ENCODE results near the gene CASKIN2.

DNA sequence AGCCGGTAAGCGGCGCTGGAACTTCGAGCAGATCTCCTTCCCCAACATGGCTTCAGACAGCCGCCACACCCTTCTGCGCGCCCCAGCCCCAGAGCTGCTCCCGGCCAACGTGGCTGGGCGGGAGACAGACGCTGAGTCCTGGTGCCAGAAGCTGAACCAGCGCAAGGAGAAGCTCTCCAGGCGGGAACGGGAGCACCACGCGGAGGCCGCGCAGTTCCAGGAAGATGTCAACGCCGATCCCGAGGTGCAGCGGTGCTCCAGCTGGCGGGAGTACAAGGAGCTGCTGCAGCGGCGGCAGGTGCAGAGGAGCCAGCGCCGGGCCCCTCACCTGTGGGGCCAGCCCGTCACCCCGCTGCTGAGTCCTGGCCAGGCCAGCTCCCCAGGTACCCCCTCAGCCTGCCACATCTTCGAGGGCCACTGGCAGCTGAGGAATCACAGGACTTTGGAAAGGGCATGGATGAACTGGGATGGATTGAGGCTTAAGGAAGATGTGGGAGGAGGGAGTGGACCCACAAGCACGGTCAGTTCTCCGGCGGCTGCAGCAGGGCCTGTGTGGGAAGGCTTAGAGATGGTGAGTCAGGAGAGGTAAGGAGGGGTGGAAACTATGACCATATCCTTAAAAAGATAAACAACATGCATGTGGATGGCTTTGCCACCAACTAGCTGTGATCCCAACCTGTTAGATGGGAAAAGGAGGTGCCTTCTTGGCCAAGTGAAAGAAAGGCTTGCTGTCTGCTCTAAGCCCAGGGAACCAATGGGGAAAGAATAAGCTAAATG lies 6.8 kb upstream of the CASKIN2 start:
- TF ChIP-seq CTCF (IDR thresholded peaks at IDR 0.05; ENCODE audit: low read depth, low read length) (no peak), EZH2phosphoT487 (IDR thresholded peaks at IDR 0.05; ENCODE audit: low read depth) (no peak)

Data from OCI-LY3 (cell line).